GM19452 (cell line): ENCODE data around the gene NEU1.
"Not testable (repeated sequence)": the region's sequence is repeated elsewhere in the genome, so short reads cannot be mapped to it uniquely, and the experiment has no call there.

Experiments used
- ATAC-seq: cut with Tn5 transposase; IDR thresholded peaks from one replicate; pipeline ENCODE4 v1.9.1; 2021; ENCODE audit not compliant: unreplicated experiment

NEU1 gene

DNA sequence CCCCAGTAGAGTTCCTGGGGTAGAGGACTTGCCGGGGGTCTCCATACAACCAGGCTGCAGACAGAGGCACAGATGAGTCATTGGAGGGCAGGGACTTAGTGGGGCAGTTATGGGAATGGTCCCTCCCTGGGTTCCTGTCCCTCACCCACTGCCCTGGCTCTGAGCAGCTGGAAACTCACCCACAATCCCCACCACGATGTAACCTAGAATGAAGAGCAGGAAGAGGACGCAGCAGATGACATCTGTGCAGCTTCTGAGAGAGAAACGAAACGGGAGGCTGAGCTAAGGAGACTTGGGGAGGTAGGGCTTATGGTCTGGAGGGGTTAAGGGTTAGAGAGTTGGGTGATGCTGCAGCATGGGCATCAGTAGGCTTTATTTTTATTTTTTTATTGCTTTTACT, 13.3 kb upstream of the NEU1 start:
- no peak for ATAC-seq

DNA sequence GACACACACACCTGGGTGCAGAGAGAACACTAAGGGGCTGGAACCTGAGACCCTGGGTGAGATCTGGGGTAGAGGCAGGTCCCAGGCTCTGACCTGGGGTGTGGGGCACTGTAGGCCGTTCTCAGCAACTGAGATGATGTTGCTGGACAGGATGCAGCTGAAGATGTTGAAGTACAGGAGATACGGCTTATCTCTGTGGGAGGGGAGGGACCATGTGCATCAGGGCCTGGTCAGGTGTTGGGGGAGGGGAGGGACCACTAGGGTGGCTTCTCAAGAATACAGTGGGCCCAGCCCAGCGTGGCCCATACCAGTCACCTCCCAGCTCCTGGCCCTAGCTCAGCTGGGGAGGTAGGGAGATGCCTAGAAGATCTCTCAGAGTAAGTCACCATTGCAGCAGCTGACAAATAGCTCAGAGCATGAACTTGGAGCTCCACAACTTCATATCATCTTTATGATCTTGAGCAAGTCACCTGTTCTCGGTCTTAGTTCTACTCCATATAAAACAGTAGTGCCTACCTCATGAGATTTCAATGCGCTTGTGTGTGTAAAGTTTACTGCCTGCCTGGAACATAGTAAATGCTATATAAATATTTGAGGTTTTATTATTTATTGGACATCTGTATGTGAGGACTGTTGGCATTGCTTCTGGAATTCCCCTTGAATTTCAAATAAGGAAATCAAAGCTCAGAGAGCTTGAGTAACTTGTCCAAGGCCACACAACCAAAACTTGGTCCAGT, 12.4 kb upstream of the NEU1 start:
- ATAC-seq: no peak

DNA sequence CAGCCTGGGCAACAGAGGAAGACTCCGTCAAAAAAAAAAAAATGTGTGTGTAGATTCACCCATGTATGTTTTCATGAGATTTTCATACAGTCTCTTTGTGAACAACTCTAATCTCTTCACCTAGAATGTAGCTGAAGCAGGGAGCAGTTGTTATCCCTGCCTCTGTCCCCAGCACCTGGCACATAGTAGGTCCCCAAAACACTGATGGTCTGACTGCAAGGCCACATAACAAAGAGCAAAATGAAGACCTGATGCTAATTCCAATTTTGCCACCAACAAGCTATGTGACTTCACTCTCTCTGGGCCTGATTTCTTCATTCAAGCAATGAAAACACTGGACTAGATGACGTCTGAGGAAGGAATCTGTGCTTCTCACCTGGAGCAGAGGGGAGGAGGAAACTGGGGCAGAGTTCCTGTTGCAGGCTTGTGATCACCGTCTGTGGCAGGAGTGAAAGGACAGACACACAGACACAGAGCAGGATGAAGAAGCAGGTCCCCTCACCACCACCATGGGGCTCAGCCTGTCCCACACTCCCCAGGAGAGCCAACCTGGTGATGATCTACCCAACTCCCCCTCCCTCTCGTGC, 11.6 kb upstream of the NEU1 start:
- no peak for ATAC-seq

DNA sequence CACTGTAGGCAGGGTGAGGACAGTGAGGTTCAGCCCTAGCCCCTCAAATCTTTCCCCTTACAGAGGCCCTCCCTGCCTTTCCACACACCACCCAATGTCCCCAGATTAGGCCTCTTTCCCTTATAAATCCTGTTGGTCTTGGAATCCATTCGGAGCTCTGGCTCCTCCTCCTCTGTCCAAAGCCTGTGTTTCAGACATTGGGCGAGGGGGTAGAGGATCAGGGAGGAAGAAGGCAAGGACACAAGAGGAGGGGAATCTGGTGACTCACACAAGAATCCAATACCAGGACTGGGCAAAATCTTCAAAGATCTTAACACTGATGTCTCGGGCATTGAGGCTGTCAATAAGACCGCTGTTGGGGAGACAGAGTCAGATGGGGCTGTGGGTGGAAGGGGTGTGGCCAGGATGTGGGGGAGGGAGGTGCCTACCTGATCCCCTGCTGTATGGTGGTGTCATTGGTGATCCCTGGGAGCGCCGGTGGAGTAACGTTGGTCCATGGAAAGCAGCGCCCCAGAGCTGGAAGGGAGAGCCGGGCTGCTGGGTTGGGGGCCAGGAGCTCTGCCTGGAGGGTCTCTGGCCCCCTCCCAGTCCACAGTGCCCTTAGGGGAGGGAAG, 8.5 kb upstream of the NEU1 start:
- no peak for ATAC-seq

DNA sequence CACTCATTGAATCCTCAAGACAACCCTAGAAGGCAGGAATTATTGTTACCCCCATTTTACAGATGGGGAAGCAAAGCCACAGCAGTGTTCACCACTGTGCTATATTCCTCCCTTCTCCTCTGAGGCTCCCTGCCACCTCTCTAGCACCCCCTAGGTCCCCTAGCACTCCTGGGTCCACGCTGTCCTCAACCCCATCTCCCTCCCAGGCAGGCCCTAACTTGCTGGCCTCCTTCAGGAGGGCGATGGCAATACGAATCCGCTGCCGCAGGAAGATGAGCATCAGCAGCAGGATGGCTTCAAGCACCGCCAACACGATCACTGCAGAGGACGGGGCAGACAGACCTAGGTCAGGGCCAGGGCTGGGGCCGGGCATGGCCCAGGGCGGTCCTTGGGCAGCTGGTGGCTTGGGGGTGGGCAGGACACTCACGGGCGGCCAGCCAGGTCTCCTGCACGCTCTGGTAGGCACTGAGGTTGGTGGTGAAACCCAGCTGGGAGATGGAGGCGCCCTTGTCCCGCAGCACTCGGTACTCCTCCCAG, 7.8 kb upstream of the NEU1 start:
- ATAC-seq: no peak

- ATAC-seq: no peak
These were observed 6.7 kb upstream of the NEU1 start for GRCh38 chr6:31869343-31869742.

DNA sequence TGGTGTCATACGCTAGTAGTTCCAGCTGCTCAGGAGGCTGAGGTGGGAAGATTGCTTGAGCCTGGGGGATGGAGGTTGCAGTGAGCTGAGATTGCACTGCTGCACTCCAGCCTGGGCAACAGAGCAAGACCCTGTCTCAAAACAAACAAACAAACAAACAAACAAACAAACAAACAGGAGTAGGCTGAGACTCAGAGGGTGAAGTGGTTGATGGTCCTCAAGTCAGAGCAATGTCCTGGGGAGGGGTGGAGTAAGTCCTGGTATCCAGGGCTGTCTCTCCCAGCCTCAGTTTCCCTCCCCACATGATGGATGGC, 6.0 kb upstream of the NEU1 start:
- ATAC-seq: not testable (repeated sequence)

- ATAC-seq: no peak
These were observed 2.8 kb upstream of the NEU1 start for GRCh38 chr6:31865205-31866118.

DNA sequence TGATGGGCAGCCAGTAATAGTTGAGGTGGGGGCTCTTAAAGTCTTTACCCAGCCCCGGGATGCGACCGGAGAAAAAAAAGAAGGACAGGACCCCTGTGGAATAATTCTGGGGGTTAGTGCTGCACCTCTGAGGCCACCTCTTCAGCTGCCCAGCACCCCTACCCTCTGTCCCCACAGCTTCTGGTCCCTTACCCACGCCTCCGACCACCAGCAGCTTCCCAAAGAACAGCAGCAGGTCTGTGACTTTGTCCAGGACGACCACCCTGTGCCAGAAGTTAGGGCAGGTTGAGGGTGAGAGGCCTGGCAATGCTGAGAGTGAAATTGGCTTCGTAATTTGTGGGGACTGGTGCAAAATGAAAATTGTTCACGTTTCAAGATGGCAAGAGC, 2.2 kb upstream of the NEU1 start:
- ATAC-seq: no peak

- not testable (repeated sequence) for ATAC-seq
These were observed 1.5 kb upstream of the NEU1 start for GRCh38 chr6:31864123-31864562.

- ATAC-seq: no peak
These were observed 690 bp downstream of the NEU1 start for GRCh38 chr6:31861919-31862343.

DNA sequence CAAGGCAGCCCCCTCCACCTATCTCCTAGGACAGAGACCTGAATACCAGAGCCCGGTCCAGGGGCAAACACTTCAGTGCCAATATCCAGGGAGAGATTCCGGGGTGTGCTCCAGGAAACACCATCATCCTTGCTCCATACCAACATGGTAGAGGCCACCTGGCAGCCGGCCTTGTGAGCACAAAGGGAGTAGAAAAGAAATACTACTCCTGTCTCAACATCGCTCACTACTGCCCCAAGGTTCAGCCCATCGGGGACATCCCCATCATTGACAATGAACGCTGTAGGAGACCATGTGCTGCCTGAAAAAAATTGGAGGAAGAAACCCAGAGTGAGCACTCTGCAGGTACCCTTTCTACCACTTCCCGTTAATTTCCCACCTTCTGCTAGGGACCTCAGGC, 1.5 kb downstream of the NEU1 start:
- no peak for ATAC-seq

GRCh38 chr6:31860349-31860748, 2.3 kb downstream of the NEU1 start:
- ATAC-seq: no peak

DNA sequence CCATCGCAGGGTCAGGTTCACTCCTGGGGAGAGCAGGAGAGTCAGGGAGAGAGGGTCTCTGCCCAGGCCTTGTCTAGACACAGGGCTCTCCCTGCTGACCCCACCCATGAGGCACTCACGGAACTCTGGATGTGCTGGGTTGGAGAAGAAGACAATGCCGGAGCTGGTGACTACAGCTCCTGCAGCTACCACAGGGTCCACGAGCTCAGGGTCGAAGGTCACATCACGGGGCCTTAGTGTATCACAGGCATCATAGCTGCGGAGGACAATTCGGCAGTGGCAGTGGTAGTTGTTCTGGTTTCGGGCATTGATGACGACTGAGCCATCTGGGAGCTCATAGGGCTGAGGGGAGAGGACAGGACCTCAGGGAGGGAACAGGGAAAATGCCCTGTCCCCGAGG, 2.7 kb downstream of the NEU1 start:
- no peak for ATAC-seq

- ATAC-seq: no peak
These were observed 3.9 kb downstream of the NEU1 start for GRCh38 chr6:31858707-31859106.

- not testable (repeated sequence) for ATAC-seq
These were observed 4.8 kb downstream of the NEU1 start for GRCh38 chr6:31857774-31858173.

DNA sequence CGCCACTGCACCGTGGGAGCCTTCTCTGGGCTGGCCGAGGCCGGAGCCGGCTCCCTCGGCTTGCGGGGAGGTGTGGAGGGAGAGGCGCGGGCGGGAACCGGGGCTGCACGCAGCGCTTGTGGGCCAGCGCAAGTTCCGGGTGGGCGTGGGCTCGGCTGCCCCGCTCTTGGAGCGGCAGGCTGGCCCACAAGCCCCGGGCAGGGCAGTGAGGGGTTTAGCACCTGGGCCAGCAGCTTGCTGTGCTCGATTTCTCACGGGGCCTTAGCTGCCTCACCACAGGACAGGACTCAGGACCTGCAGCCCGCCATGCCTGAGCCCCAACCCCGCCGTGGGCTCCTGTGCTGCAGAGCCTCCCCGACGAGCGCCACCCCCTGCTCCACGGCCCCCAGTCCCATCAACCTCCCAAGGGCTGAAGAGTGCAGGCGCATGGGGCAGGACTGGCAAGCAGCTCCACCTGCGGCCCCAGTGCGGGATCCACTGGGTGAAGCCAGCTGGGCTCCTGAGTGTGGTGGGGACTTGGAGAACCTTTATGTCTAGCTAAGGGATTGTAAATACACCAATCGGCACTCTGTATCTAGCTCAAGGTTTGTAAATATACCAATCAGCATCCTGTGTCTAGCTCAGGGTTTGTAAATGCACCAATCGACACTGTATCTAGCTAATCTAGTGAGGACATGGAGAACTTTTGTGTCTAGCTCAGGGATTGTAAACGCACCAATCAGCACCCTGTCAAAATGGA, 10.5 kb downstream of the NEU1 start:
- ATAC-seq: not testable (repeated sequence)

DNA sequence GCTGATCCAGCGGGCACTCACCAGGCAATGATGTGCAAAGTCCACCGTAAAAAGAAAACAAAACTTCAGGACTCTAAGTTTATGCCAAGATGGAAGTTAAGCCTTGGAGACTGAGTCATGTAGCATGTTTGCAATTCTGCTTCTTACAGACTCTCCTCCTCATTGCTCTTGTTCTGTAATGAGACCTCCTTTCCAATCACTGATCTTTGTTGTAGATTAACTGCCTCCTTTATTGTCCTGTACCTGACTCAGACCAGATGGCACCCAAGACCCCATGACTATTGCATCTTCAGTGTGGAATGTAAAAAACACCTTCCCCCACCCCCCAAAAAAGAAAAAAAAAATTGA, 11.2 kb downstream of the NEU1 start:
- ATAC-seq: no peak

GRCh38 chr6:31850765-31851484, 11.7 kb downstream of the NEU1 start:
- ATAC-seq: no peak
